ENCODE measurements around the gene ZMAT5. TPM values are rescaled to one million over a fixed set of nuclear protein-coding genes. Genes with fewer than 3 reads are reported as not detected.
A peak's percentile ranks its signal among the peaks of the same experiment; 100 is the strongest.

ZMAT5 gene
- total RNA-seq, 2 donors from 2014 or later: 9.1 to 9.9 TPM

GRCh38 chr22:29713156-29713727, 53.6 kb downstream of the ZMAT5 start:
- Histone ChIP-seq H3K9me3 (no peaks in the 10 kb centered on the region), H3K27ac (no peak overlapping the region), H3K27me3 (no peaks in the 10 kb centered on the region), H3K4me3 (no peak overlapping the region), H3K4me1 (peaks cover 11% of the 10 kb centered on the region), H3K36me3 (replicated peaks in 1 of 2; ENCODE audit: insufficient read depth in 1 of 2, low read depth in 2 of 2) (no peaks in the 10 kb centered on the region)
- DNase-seq (no peak), ATAC-seq (no peak)
- 67 to 75% methylated on average over 6 to 8 of the region's 8 CpGs for WGBS, 2 donors
- TF ChIP-seq POLR2A (IDR thresholded peaks at IDR 0.05): no peak
- TF ChIP-seq, protein P1, sequence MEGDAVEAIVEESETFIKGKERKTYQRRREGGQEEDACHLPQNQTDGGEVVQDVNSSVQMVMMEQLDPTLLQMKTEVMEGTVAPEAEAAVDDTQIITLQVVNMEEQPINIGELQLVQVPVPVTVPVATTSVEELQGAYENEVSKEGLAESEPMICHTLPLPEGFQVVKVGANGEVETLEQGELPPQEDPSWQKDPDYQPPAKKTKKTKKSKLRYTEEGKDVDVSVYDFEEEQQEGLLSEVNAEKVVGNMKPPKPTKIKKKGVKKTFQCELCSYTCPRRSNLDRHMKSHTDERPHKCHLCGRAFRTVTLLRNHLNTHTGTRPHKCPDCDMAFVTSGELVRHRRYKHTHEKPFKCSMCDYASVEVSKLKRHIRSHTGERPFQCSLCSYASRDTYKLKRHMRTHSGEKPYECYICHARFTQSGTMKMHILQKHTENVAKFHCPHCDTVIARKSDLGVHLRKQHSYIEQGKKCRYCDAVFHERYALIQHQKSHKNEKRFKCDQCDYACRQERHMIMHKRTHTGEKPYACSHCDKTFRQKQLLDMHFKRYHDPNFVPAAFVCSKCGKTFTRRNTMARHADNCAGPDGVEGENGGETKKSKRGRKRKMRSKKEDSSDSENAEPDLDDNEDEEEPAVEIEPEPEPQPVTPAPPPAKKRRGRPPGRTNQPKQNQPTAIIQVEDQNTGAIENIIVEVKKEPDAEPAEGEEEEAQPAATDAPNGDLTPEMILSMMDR (IDR thresholded peaks at IDR 0.05): no peak
- intact Hi-C loops (cut with DNase I): no loop called here

DNA sequence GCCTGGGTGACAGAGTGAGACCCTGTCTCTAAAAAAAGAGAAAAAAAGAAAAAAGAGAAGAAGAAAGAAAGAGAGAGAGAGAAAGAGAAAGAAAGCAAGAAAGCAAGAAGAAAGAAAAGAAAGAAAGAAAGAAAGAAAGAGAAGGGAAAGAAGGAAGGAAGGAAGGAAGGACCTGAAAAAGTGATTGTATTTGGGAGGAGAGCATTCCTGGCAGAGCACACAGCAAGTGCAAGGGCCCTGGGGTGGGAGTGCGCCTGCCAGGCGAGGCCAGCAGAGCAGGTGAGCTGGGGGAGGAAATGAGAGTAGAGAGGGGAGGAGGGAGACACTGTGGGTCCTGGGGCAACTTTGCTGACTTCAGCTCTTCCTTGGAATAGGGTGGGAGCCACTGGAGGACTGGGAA, 54.7 kb downstream of the ZMAT5 start:
- intact Hi-C loops (cut with DNase I): no loop called here
- WGBS, 2 donors: 93 to 100% methylated on average over 2 of the region's 2 CpGs
- no peak for ATAC-seq

GRCh38 chr22:29710922-29711593, 55.7 kb downstream of the ZMAT5 start:
- DNase-seq (peak; percentile 61 to 81 (median 72)), ATAC-seq (peak; percentile 75)
- intact Hi-C loops (cut with DNase I): no loop called here
- no peak overlapping the region for H3K27ac ChIP-seq
- no peaks in the 10 kb centered on the region for H3K27me3 ChIP-seq
- no peak for TF ChIP-seq POLR2A (IDR thresholded peaks at IDR 0.05)
- TF ChIP-seq, protein P1 (IDR thresholded peaks at IDR 0.05): no peak
- peaks cover 11% of the 10 kb centered on the region for H3K4me1 ChIP-seq
- no peaks in the 10 kb centered on the region for H3K9me3 ChIP-seq
- WGBS, 2 donors: 34 to 43% methylated on average over 6 to 18 of the region's 18 CpGs
- H3K4me3 ChIP-seq: no peak overlapping the region
- H3K36me3 ChIP-seq (replicated peaks in 1 of 2; ENCODE audit: insufficient read depth in 1 of 2, low read depth in 2 of 2): no peaks in the 10 kb centered on the region

More for the DNA sequence above, 54.7 kb downstream of the ZMAT5 start:
- H3K27ac ChIP-seq: no peak overlapping the region
- H3K4me3 ChIP-seq: no peak overlapping the region
- H3K36me3 ChIP-seq (replicated peaks in 1 of 2; ENCODE audit: insufficient read depth in 1 of 2, low read depth in 2 of 2): no peaks in the 10 kb centered on the region
- TF ChIP-seq, protein P1 (IDR thresholded peaks at IDR 0.05): no peak
- TF ChIP-seq POLR2A (IDR thresholded peaks at IDR 0.05): no peak
- H3K9me3 ChIP-seq: no peaks in the 10 kb centered on the region
- H3K4me1 ChIP-seq: peaks cover 11% of the 10 kb centered on the region
- no peak for DNase-seq
- no peaks in the 10 kb centered on the region for H3K27me3 ChIP-seq

- no peaks in the 10 kb centered on the region for H3K36me3 ChIP-seq (replicated peaks in 1 of 2; ENCODE audit: insufficient read depth in 1 of 2, low read depth in 2 of 2)
- DNase-seq (no peak), ATAC-seq (no peak)
- H3K27ac ChIP-seq: no peak overlapping the region
- H3K9me3 ChIP-seq: no peaks in the 10 kb centered on the region
- intact Hi-C loops (cut with DNase I): no loop called here
- 79 to 85% methylated on average over 13 to 15 of the region's 15 CpGs for WGBS, 2 donors
- H3K27me3 ChIP-seq: no peaks in the 10 kb centered on the region
- H3K4me3 ChIP-seq: no peak overlapping the region
- TF ChIP-seq, protein P1 (IDR thresholded peaks at IDR 0.05): no peak
- no peak for TF ChIP-seq POLR2A (IDR thresholded peaks at IDR 0.05)
- H3K4me1 ChIP-seq: peaks cover 12% of the 10 kb centered on the region
Measured at GRCh38 chr22:29710193-29710592, 56.6 kb downstream of the ZMAT5 start.

DNA sequence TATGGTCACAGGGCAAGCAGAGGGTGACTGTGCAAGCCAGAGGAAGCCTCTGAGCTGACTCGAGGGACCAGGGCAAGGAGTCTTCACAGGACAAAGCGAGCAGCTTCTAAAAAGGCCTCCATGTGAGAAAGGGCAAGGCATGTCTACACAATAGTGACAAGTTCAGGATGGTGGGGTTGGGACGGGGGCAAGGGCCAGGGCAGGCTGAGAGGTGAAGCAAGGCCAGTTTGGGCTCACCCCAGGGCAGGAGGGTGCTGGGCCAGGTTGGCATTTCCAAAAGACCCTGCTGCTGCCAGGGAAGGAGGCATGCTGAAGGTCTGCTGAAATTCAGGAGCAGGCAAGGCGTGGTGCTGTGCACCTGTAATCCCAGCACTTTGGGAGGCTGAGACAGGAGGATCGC, 59.3 kb downstream of the ZMAT5 start:
- ATAC-seq (no peak), DNase-seq (no peak)
- Histone ChIP-seq H3K9me3 (no peaks in the 10 kb centered on the region), H3K27me3 (no peaks in the 10 kb centered on the region), H3K27ac (no peak overlapping the region), H3K4me3 (no peak overlapping the region), H3K36me3 (replicated peaks in 1 of 2; ENCODE audit: insufficient read depth in 1 of 2, low read depth in 2 of 2) (no peaks in the 10 kb centered on the region), H3K4me1 (peaks cover 21% of the 10 kb centered on the region)
- 81 to 83% methylated on average over 4 to 5 of the region's 5 CpGs for WGBS, 2 donors
- no peak for TF ChIP-seq POLR2A (IDR thresholded peaks at IDR 0.05)
- TF ChIP-seq, protein P1 (IDR thresholded peaks at IDR 0.05): no peak
- intact Hi-C loops (cut with DNase I): no loop called here
